ENCODE measurements around the gene NPEPPS. TPM values are rescaled to one million over a fixed set of nuclear protein-coding genes. Genes with fewer than 3 reads are reported as not detected.

The NPEPPS gene
- total and polyA plus RNA-seq, 2 donors, result 53.1 to 202 TPM

DNA sequence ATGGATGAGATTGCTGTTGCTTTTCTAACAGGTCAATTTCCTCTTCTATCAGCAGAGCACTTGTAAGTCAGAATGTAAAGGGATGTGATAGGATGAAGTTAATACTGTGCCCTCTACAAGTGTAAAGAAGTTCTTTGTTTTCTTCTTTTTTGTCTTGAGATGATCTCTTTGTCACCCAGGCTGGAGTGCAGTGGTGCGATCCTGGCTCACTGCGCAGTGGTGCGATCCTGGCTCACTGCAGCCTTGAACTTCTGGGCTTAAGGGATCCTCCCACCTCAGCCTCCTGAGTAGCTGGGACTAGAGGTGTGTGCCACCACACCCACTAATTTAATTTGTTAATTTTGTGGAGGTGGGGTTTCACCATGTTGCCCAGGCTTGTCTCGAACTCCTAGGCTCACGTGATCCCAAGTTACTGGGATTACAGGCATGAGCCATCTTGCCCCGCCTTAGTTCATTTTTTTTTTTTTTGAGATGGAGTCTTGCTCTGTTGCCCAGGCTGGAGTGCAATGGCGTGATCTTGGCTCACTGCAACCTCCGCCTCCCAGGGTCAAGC, 97.2 kb downstream of the NPEPPS start:
- Histone ChIP-seq H3K27ac (ENCODE audit: low read depth) (no peak overlapping the region), H3K36me3 (ENCODE audit: insufficient read depth) (no peaks in the 10 kb centered on the region), H3K4me1 (ENCODE audit: insufficient read depth) (no peaks in the 10 kb centered on the region), H3K4me3 (ENCODE audit: low read depth, low read length) (no peak overlapping the region)
- DNase-seq (ENCODE audit: extremely low spot score), result no peak
- 95% methylated on average over 8 of the region's 8 CpGs for WGBS

GRCh38 chr17:47629826-47630225, 98.9 kb downstream of the NPEPPS start:
- WGBS, result 83% methylated on average over 5 of the region's 5 CpGs
- Histone ChIP-seq H3K36me3 (ENCODE audit: insufficient read depth) (no peaks in the 10 kb centered on the region), H3K27ac (ENCODE audit: low read depth) (no peak overlapping the region), H3K4me3 (ENCODE audit: low read depth, low read length) (no peak overlapping the region), H3K4me1 (ENCODE audit: insufficient read depth) (no peaks in the 10 kb centered on the region)
- DNase-seq (ENCODE audit: extremely low spot score), result no peak

- H3K4me1 ChIP-seq (ENCODE audit: insufficient read depth), result no peaks in the 10 kb centered on the region
- no peak overlapping the region for H3K4me3 ChIP-seq (ENCODE audit: low read depth, low read length)
- no peaks in the 10 kb centered on the region for H3K36me3 ChIP-seq (ENCODE audit: insufficient read depth)
- no peak overlapping the region for H3K27ac ChIP-seq (ENCODE audit: low read depth)
- 55% methylated on average over 2 of the region's 2 CpGs for WGBS
- no peak for DNase-seq (ENCODE audit: extremely low spot score)
Measured at GRCh38 chr17:47630614-47631013, 99.7 kb downstream of the NPEPPS start.

DNA sequence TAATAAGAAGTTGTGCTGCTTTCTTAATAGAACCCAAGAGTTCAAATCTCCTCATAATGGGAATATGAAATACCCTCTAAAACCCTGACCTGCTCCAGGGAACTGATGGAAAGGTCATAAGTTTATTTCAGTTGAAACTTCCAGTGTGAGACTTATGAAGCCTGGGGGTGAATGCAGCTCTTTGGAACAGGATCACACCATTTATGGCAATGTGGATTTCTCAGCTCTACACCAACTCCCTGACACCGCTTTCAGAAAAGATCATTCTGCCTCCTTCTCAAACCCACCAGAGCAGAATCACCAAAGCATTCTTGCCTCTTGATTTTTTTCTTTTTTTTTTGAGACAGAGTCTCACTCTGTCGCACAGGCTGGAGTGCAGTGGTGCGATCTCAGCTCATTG, 102.1 kb downstream of the NPEPPS start:
- H3K36me3 ChIP-seq (ENCODE audit: insufficient read depth), result no peaks in the 10 kb centered on the region
- no peak for DNase-seq (ENCODE audit: extremely low spot score)
- WGBS, result 85% methylated on average over 3 of the region's 3 CpGs
- H3K4me1 ChIP-seq (ENCODE audit: insufficient read depth), result no peaks in the 10 kb centered on the region
- H3K4me3 ChIP-seq (ENCODE audit: low read depth, low read length), result no peak overlapping the region
- no peak overlapping the region for H3K27ac ChIP-seq (ENCODE audit: low read depth)

DNA sequence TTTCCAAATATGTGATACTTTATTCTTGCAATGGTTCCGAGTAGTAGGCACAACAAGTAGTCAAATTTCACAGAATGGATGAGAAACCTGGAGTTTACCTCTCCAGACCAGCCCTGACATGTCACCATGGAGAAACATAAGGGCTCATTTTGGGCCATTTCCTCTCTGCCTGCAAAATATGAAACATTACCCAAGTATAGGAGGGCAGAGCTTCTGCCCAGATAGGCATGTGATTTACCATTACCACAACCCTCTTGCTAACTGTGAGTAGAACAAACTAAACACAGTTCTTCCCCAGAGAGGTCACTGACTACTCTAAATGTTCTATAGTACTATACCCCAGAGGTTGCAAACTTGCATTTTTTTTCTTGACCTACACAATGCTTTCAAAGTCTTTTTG, 103.1 kb downstream of the NPEPPS start:
- Histone ChIP-seq H3K4me3 (ENCODE audit: low read depth, low read length) (no peak overlapping the region), H3K27ac (ENCODE audit: low read depth) (no peak overlapping the region), H3K4me1 (ENCODE audit: insufficient read depth) (no peaks in the 10 kb centered on the region), H3K36me3 (ENCODE audit: insufficient read depth) (no peaks in the 10 kb centered on the region)
- DNase-seq (ENCODE audit: extremely low spot score), result no peak
- 91% methylated on average over 1 of the region's 1 CpG for WGBS

GRCh38 chr17:47634870-47635269, 104.0 kb downstream of the NPEPPS start:
- no peak for DNase-seq (ENCODE audit: extremely low spot score)
- WGBS, result 95% methylated on average over 3 of the region's 3 CpGs

GRCh38 chr17:47635734-47636133, 104.8 kb downstream of the NPEPPS start:
- H3K36me3 ChIP-seq (ENCODE audit: insufficient read depth), result no peaks in the 10 kb centered on the region
- 86% methylated on average over 3 of the region's 3 CpGs for WGBS
- no peaks in the 10 kb centered on the region for H3K4me1 ChIP-seq (ENCODE audit: insufficient read depth)
- no peak for DNase-seq (ENCODE audit: extremely low spot score)
- H3K27ac ChIP-seq (ENCODE audit: low read depth), result no peak overlapping the region
- H3K4me3 ChIP-seq (ENCODE audit: low read depth, low read length), result no peak overlapping the region

More at GRCh38 chr17:47634870-47635269, 104.0 kb downstream of the NPEPPS start:
- Histone ChIP-seq H3K4me1 (ENCODE audit: insufficient read depth) (no peaks in the 10 kb centered on the region), H3K4me3 (ENCODE audit: low read depth, low read length) (no peak overlapping the region), H3K27ac (ENCODE audit: low read depth) (no peak overlapping the region), H3K36me3 (ENCODE audit: insufficient read depth) (no peaks in the 10 kb centered on the region)

DNA sequence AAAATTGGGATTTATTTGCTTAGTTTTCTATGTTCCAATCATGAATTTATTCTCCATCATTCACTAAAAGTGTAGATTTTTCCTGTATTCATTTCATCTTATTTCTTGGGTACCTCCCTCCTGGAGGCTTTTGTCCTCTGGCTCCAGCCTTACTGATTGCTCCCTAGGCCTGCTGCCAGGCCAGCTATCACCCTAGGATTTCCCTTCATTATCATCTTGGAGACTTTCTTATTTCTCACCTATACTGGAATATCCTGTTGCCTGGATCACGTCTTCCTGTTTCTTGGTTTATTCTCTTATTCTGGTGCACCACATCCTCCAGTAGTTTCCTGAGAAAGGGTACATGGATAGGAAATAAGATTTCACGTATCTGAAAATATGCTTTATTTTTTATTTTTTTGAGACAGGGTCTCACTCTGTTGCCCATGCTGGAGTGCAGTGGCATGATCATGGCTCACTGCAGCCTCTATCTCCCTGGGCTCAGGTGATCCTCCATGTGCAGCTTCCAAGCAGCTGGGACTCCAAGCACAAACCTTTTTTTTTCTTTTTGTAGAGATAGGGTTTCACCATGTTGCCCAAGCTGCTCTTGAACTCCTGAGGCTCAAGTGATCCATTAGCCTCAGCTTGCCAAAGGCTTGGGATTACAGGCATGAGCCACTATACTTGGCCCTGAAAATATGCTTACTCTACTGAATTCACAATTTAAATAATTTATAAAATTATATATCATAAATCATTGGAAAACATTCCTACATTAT, 105.5 kb downstream of the NPEPPS start:
- Histone ChIP-seq H3K36me3 (ENCODE audit: insufficient read depth) (no peaks in the 10 kb centered on the region), H3K27ac (ENCODE audit: low read depth) (no peak overlapping the region), H3K4me3 (ENCODE audit: low read depth, low read length) (no peak overlapping the region), H3K4me1 (ENCODE audit: insufficient read depth) (no peaks in the 10 kb centered on the region)
- 84% methylated on average over 2 of the region's 2 CpGs for WGBS
- DNase-seq (ENCODE audit: extremely low spot score), result no peak

GRCh38 chr17:47638903-47639302, 108.0 kb downstream of the NPEPPS start:
- H3K36me3 ChIP-seq (ENCODE audit: insufficient read depth), result no peaks in the 10 kb centered on the region
- no peak overlapping the region for H3K4me3 ChIP-seq (ENCODE audit: low read depth, low read length)
- no peaks in the 10 kb centered on the region for H3K4me1 ChIP-seq (ENCODE audit: insufficient read depth)
- 80% methylated on average over 5 of the region's 5 CpGs for WGBS
- DNase-seq (ENCODE audit: extremely low spot score), result no peak
- no peak overlapping the region for H3K27ac ChIP-seq (ENCODE audit: low read depth)

DNA sequence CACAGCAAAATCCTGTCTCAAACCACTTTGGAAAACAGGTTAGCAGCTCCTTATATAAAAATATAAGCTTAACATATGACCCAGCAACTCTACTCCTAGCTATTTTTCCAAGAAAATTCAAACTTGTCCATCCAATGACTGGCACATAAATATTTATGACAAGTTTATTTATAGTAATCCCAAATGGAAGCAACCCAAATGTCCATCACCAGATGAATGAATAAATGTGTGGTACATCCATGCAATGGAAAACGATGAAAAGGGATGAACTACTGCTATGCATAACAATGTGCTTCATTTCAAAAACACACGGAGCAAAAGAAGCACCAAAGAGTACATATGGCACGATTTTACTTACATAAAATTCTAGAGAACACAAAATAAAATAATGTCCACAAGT, 109.2 kb downstream of the NPEPPS start:
- H3K27ac ChIP-seq (ENCODE audit: low read depth), result no peak overlapping the region
- WGBS, result 77% methylated on average over 3 of the region's 3 CpGs
- H3K4me3 ChIP-seq (ENCODE audit: low read depth, low read length), result no peak overlapping the region
- no peaks in the 10 kb centered on the region for H3K36me3 ChIP-seq (ENCODE audit: insufficient read depth)
- no peaks in the 10 kb centered on the region for H3K4me1 ChIP-seq (ENCODE audit: insufficient read depth)
- no peak for DNase-seq (ENCODE audit: extremely low spot score)

DNA sequence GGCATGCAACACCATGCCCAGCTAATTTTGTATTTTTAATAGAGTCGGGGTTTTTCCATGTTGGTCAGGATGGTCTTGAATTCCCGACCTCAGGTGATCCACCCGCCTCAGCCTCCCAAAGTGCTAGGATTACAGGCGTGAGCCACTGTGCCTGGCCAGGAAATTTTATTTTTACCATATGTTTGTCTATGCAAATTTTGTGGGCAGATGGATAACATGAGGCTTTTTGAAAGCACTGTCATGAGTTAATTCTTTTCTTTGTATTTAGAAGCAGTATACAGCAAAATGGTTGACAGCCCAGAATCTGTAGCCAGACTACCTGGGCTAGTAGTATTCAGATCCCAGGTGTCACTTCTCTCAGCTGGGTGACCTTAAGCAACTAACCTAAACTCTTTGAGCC, 110.3 kb downstream of the NPEPPS start:
- no peaks in the 10 kb centered on the region for H3K4me1 ChIP-seq (ENCODE audit: insufficient read depth)
- H3K4me3 ChIP-seq (ENCODE audit: low read depth, low read length), result no peak overlapping the region
- H3K27ac ChIP-seq (ENCODE audit: low read depth), result no peak overlapping the region
- DNase-seq (ENCODE audit: extremely low spot score), result no peak
- WGBS, result 82% methylated on average over 4 of the region's 4 CpGs
- H3K36me3 ChIP-seq (ENCODE audit: insufficient read depth), result no peaks in the 10 kb centered on the region

- H3K4me1 ChIP-seq (ENCODE audit: insufficient read depth), result no peaks in the 10 kb centered on the region
- no peak for DNase-seq (ENCODE audit: extremely low spot score)
- no peak overlapping the region for H3K27ac ChIP-seq (ENCODE audit: low read depth)
- 69% methylated on average over 2 of the region's 2 CpGs for WGBS
- H3K4me3 ChIP-seq (ENCODE audit: low read depth, low read length), result no peak overlapping the region
- no peaks in the 10 kb centered on the region for H3K36me3 ChIP-seq (ENCODE audit: insufficient read depth)
Measured at GRCh38 chr17:47643116-47643515, 112.2 kb downstream of the NPEPPS start.

- no peak overlapping the region for H3K4me3 ChIP-seq (ENCODE audit: low read depth, low read length)
- H3K4me1 ChIP-seq (ENCODE audit: insufficient read depth), result no peaks in the 10 kb centered on the region
- H3K27ac ChIP-seq (ENCODE audit: low read depth), result no peak overlapping the region
- WGBS, result 83% methylated on average over 5 of the region's 5 CpGs
- DNase-seq (ENCODE audit: extremely low spot score), result no peak
- no peaks in the 10 kb centered on the region for H3K36me3 ChIP-seq (ENCODE audit: insufficient read depth)
Measured at GRCh38 chr17:47644324-47644723, 113.4 kb downstream of the NPEPPS start.

GRCh38 chr17:47649153-47649971, 118.5 kb downstream of the NPEPPS start, which contains the start of gene KPNB1:
Gene KPNB1, plus strand, starts transcription at chr17:47649919. Its CDS starts 326 bp downstream, at chr17:47650245.
- no peaks in the 10 kb centered on the region for H3K36me3 ChIP-seq (ENCODE audit: insufficient read depth)
- DNase-seq (ENCODE audit: extremely low spot score), result peak; percentile 98
- WGBS, result under 1% methylated on average over 74 of the region's 74 CpGs
- H3K27ac ChIP-seq (ENCODE audit: low read depth), result peak within 1 kb of the TSS; percentile 79
- H3K4me1 ChIP-seq (ENCODE audit: insufficient read depth), result no peaks in the 10 kb centered on the region
- peak within 1 kb of the TSS; percentile 90 for H3K4me3 ChIP-seq (ENCODE audit: low read depth, low read length)
